HG03469 (cell line): ENCODE data around the gene KCNAB1.
"Not testable (repeated sequence)": the region's sequence is repeated elsewhere in the genome, so short reads cannot be mapped to it uniquely, and the experiment has no call there.

Experiments used
- ATAC-seq: cut with Tn5 transposase; IDR thresholded peaks from one replicate; pipeline ENCODE4 v1.9.1; 2021; ENCODE audit warnings: mild to moderate bottlenecking, moderate library complexity, moderate number of reproducible peaks; ENCODE audit not compliant: unreplicated experiment

Gene KCNAB1

GRCh38 chr3:156259896-156260295 is 139.5 kb downstream of the KCNAB1 start:
- ATAC-seq, result no peak

- ATAC-seq, result no peak
Observed at GRCh38 chr3:156260331-156260730, 140.0 kb downstream of the KCNAB1 start.

- no peak for ATAC-seq
Observed at GRCh38 chr3:156264771-156265170, 144.4 kb downstream of the KCNAB1 start.

GRCh38 chr3:156271508-156271907 is 151.1 kb downstream of the KCNAB1 start:
- ATAC-seq, result no peak

GRCh38 chr3:156271995-156272719 is 151.8 kb downstream of the KCNAB1 start:
- no peak for ATAC-seq

GRCh38 chr3:156273111-156273694 is 152.8 kb downstream of the KCNAB1 start:
- no peak for ATAC-seq

GRCh38 chr3:156274791-156275190 is 154.4 kb downstream of the KCNAB1 start:
- ATAC-seq, result no peak

- ATAC-seq, result not testable (repeated sequence)
Observed at GRCh38 chr3:156284637-156285036, 164.3 kb downstream of the KCNAB1 start.

GRCh38 chr3:156285626-156286025 is 165.2 kb downstream of the KCNAB1 start:
- ATAC-seq, result no peak

- no peak for ATAC-seq
Observed at GRCh38 chr3:156290924-156291271, 170.5 kb downstream of the KCNAB1 start.

GRCh38 chr3:156291272-156292123 is 171.1 kb downstream of the KCNAB1 start:
- ATAC-seq, result no peak

GRCh38 chr3:156293566-156293965 is 173.2 kb downstream of the KCNAB1 start:
- ATAC-seq, result no peak

GRCh38 chr3:156297582-156297981 is 177.2 kb downstream of the KCNAB1 start:
- ATAC-seq, result no peak

GRCh38 chr3:156298014-156298413 is 177.6 kb downstream of the KCNAB1 start:
- ATAC-seq, result no peak

GRCh38 chr3:156298938-156299337 is 178.6 kb downstream of the KCNAB1 start:
- no peak for ATAC-seq

- ATAC-seq, result no peak
Observed at GRCh38 chr3:156299569-156299968, 179.2 kb downstream of the KCNAB1 start.

- ATAC-seq, result no peak
Observed at GRCh38 chr3:156300371-156300770, 180.0 kb downstream of the KCNAB1 start.

GRCh38 chr3:156300929-156301840 is 180.8 kb downstream of the KCNAB1 start:
- ATAC-seq, result no peak

GRCh38 chr3:156303001-156303707 is 182.8 kb downstream of the KCNAB1 start:
- ATAC-seq, result no peak

GRCh38 chr3:156304406-156304805 is 184.0 kb downstream of the KCNAB1 start:
- ATAC-seq, result no peak
